Upper lobe of left lung (tissue), 4 donors: ENCODE data around the gene SWAP70.

Experiments used
- EP300 ChIP-seq, 4 donors: sonication (generic); formaldehyde crosslinking; IDR thresholded peaks; one replicate each; pipeline ENCODE4 v1.5.1; 2017; ENCODE audit warnings: antibody characterized with exemption in 4 of 4, control low read depth in 2 of 4
- POLR2A ChIP-seq, 4 donors: fragments of 450-650 bp; IDR thresholded peaks; one replicate each; pipeline ENCODE4 v1.5.1; 2016 to 2017; ENCODE audit warnings: antibody characterized with exemption in 4 of 4, mild to moderate bottlenecking in 2 of 4
- POLR2AphosphoS5 ChIP-seq, 2 donors: sonication (generic); formaldehyde crosslinking; IDR thresholded peaks; one replicate each; pipeline ENCODE4 v1.5.1; 2017; ENCODE audit warnings: antibody characterized with exemption in 2 of 2
- TF ChIP-seq, protein P1 (sequence below), 6 experiments: fragments of 450-650 bp in 4 of 6; fragments of 200-600 bp in 2 of 6; sonication (generic) in 2 of 6; IDR thresholded peaks; one replicate each; pipeline ENCODE4 v1.5.1; 2016 to 2019; ENCODE audit warnings: antibody characterized with exemption in 6 of 6

DNA sequence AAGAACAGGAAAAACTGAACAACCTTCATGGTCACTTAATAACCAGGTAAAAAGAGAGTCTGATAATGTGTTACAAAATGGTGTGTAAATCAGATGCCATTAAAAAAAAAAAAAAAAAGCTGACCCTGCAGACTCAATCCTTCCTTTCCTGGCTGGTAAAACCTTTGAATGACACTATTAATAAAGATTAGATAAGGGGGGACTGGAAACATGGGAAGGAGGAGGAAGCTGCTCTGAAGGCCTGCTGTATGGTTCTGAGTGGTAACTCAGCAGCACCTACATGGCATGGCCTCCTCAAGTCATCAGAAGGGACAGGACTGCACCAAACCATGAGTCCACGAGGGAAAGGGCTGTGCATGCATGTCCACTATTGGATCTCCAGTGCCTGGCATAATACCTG, 18.0 kb upstream of the SWAP70 start:
- TF ChIP-seq, protein P1, sequence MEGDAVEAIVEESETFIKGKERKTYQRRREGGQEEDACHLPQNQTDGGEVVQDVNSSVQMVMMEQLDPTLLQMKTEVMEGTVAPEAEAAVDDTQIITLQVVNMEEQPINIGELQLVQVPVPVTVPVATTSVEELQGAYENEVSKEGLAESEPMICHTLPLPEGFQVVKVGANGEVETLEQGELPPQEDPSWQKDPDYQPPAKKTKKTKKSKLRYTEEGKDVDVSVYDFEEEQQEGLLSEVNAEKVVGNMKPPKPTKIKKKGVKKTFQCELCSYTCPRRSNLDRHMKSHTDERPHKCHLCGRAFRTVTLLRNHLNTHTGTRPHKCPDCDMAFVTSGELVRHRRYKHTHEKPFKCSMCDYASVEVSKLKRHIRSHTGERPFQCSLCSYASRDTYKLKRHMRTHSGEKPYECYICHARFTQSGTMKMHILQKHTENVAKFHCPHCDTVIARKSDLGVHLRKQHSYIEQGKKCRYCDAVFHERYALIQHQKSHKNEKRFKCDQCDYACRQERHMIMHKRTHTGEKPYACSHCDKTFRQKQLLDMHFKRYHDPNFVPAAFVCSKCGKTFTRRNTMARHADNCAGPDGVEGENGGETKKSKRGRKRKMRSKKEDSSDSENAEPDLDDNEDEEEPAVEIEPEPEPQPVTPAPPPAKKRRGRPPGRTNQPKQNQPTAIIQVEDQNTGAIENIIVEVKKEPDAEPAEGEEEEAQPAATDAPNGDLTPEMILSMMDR (IDR thresholded peaks at IDR 0.05) = no peak
- TF ChIP-seq POLR2AphosphoS5 (IDR thresholded peaks at IDR 0.05) (no peak), POLR2A (IDR thresholded peaks at IDR 0.05) (no peak), EP300 (IDR thresholded peaks at IDR 0.05) (no peak)
